ENCODE results near the gene FHL1.

Gene FHL1

GRCh38 chrX:136203438-136203837, 56.1 kb downstream of the FHL1 start:
- H3K4me3 ChIP-seq (ENCODE audit: low read depth, low read length), result no peak overlapping the region
- no peak for DNase-seq (ENCODE audit: low read depth)
- no peak for TF ChIP-seq CTCF (IDR thresholded peaks at IDR 0.05; ENCODE audit: low read depth, low read length)
- TF ChIP-seq MYC (IDR thresholded peaks at IDR 0.05; ENCODE audit: low read depth, low read length), result no peak
- TF ChIP-seq, protein P1, sequence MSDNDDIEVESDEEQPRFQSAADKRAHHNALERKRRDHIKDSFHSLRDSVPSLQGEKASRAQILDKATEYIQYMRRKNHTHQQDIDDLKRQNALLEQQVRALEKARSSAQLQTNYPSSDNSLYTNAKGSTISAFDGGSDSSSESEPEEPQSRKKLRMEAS (IDR thresholded peaks at IDR 0.05; ENCODE audit: low read depth, low read length), result no peak
- TF ChIP-seq POLR2A (IDR thresholded peaks at IDR 0.05; ENCODE audit: extremely low read depth, insufficient read length), result no peak

DNA sequence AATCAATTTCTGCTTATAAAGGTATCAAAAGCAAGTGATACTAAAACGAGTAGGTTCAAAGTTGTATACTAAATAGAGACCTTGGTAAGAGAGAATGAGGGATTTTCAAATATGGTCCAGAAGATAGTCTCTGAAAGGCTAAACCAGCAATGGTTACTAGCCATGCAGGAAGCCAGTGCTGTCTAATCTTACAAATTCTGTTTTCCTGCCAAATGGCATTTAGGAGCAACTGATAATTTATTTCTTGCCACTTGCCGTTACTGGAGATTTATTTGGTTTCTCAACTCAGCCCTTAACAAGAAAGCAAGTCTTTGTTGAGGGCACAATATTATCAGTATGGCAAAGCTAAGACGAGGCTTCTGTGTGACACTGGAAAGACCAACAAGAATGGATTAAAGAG, 56.6 kb downstream of the FHL1 start:
- no peak overlapping the region for H3K4me3 ChIP-seq (ENCODE audit: low read depth, low read length)
- TF ChIP-seq CTCF (IDR thresholded peaks at IDR 0.05; ENCODE audit: low read depth, low read length) (no peak), POLR2A (IDR thresholded peaks at IDR 0.05; ENCODE audit: extremely low read depth, insufficient read length) (no peak), MYC (IDR thresholded peaks at IDR 0.05; ENCODE audit: low read depth, low read length) (no peak)
- TF ChIP-seq, protein P1 (IDR thresholded peaks at IDR 0.05; ENCODE audit: low read depth, low read length), result no peak
- DNase-seq (ENCODE audit: low read depth), result no peak

DNA sequence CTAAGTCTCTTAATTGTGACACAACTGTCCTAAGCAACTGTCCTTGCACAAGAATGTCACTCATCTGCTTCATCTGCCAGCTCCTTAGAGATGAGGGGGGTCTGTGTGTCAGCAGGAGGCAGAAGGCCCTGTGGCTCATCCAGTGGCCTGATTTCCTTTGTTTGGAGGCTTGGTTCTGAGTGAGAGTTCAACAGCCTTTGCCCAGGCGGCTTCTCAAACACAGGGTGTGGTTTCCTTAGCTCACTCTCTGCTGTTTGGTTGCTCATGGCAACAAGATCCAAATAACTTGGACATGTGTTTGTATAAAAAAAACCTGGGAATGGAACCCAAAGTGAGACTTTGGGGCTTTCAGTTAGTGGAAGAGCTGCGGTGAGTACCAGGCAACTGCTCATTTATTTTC, 57.2 kb downstream of the FHL1 start:
- no peak for TF ChIP-seq MYC (IDR thresholded peaks at IDR 0.05; ENCODE audit: low read depth, low read length)
- TF ChIP-seq, protein P1 (IDR thresholded peaks at IDR 0.05; ENCODE audit: low read depth, low read length), result no peak
- TF ChIP-seq POLR2A (IDR thresholded peaks at IDR 0.05; ENCODE audit: extremely low read depth, insufficient read length), result no peak
- no peak for TF ChIP-seq CTCF (IDR thresholded peaks at IDR 0.05; ENCODE audit: low read depth, low read length)
- no peak for DNase-seq (ENCODE audit: low read depth)
- no peak overlapping the region for H3K4me3 ChIP-seq (ENCODE audit: low read depth, low read length)

DNA sequence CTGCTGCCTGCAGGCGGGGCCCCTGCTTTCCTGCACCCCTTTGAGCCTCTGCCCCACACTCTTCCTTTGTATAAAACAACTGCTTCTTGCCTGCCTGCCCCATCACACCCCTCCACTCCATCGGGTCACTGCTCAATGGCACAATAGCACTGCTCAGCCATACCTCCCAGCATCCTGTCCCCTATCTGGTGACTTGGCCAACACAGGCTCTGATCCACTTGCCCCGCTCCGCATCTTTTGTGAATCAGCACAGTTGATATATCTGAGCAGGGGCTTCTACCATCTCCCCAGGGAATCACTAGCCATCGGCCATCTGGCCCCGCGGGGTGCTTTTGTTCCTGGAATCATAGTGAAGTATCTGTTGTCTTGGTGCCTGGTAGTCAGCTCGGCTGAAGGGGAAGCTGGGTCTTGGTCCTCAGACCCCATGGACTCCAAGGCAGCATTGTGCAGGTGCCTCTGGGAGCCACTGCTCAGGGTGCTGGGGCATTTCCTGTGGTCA, 58.6 kb downstream of the FHL1 start:
- no peak overlapping the region for H3K4me3 ChIP-seq (ENCODE audit: low read depth, low read length)
- DNase-seq (ENCODE audit: low read depth), result no peak
- TF ChIP-seq CTCF (IDR thresholded peaks at IDR 0.05; ENCODE audit: low read depth, low read length) (no peak), MYC (IDR thresholded peaks at IDR 0.05; ENCODE audit: low read depth, low read length) (no peak), POLR2A (IDR thresholded peaks at IDR 0.05; ENCODE audit: extremely low read depth, insufficient read length) (no peak)
- TF ChIP-seq, protein P1 (IDR thresholded peaks at IDR 0.05; ENCODE audit: low read depth, low read length), result no peak

DNA sequence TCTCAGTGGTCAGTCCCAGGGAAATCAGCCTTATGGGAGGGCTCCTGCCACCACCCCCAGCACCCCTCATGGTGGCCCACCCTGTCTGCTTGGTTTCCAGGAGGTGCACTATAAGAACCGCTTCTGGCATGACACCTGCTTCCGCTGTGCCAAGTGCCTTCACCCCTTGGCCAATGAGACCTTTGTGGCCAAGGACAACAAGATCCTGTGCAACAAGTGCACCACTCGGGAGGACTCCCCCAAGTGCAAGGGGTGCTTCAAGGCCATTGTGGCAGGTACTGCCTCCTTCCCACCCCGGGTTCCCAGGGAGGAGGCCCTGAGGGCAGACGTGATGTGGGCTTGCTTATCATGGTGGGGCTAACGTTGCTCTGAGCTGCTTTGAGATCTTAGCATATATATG, 59.6 kb downstream of the FHL1 start:
- no peak for DNase-seq (ENCODE audit: low read depth)
- TF ChIP-seq POLR2A (IDR thresholded peaks at IDR 0.05; ENCODE audit: extremely low read depth, insufficient read length), result no peak
- TF ChIP-seq MYC (IDR thresholded peaks at IDR 0.05; ENCODE audit: low read depth, low read length), result no peak
- no peak for TF ChIP-seq CTCF (IDR thresholded peaks at IDR 0.05; ENCODE audit: low read depth, low read length)
- TF ChIP-seq, protein P1 (IDR thresholded peaks at IDR 0.05; ENCODE audit: low read depth, low read length), result no peak
- H3K4me3 ChIP-seq (ENCODE audit: low read depth, low read length), result no peak overlapping the region
